ENCODE results near the gene ATRAID.
"Not testable (repeated sequence)": the region's sequence is repeated elsewhere in the genome, so short reads cannot be mapped to it uniquely, and the experiment has no call there.

ATRAID gene

DNA sequence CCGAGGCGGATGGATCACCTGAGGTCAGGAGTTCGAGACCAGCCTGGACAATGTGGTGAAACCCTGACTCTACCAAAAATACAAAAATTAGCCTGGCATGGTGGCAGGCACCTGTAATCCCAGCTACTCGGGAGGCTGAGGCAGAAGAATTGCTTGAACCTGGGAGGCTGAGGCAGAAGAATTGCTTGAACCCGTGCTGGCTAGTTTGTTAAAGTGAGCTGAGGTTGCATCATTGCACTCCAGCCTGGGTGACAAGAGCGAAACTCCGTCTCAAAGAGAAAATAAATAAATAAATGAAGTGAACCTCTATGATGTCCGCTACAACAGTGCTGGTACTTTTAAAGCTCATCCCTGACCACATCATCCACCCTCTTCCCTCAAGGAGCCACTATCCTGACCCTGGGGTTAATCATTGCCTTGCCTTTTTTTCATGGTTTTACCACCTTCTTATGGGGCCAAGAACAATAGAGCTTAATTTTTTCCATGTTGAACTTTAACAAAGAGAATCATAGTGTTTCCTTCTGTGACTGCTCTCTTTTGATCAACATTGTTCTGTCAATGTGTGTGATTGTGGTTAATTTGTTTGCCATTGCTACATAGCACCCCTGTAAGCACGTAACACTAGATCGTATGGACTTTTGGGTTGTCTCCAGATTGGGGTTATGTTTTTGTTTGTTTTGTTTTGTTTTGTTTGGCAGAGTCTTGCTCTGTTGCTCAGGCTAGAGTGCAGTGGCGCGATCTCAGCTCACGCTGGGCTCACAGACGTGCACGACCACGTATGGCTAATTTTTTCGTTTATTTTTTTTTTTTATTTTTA, 17.1 kb upstream of the ATRAID start:
- no peak for DNase-seq

DNA sequence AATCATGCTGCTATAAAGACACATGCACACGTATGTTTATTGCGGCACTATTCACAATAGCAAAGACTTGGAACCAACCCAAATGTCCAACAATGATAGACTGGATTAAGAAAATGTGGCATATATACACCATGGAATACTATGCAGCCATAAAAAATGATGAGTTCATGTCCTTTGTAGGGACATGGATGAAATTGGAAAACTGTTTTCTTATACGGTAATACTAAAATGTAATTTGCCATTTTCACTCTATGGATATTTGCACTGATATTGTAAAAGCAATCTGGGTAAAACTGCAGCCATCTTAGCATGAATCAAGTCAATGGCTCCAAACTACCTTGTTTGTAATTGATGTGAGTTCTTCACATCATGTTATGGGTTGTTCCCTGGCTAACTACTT, 16.0 kb upstream of the ATRAID start:
- not testable (repeated sequence) for DNase-seq

DNA sequence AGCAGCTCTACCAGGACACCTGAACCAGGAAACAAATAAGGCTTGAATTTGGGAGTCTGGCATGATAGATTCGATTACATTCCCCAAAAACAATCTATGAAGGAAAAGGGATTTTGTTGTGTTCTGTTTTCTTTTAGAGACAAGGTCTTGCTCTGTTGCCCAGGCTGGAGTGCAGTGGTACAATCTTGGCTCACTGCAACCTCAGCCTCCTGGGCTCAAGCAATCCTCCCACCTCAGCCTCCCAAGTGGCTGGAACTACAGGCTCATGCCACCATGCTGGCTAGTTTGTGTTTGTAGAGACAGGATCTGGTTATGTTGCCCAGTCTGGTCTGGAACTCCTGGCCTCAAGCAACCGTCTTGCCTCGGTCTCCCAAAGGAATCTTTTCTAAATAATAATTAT, 13.8 kb upstream of the ATRAID start:
- DNase-seq: not testable (repeated sequence)

DNA sequence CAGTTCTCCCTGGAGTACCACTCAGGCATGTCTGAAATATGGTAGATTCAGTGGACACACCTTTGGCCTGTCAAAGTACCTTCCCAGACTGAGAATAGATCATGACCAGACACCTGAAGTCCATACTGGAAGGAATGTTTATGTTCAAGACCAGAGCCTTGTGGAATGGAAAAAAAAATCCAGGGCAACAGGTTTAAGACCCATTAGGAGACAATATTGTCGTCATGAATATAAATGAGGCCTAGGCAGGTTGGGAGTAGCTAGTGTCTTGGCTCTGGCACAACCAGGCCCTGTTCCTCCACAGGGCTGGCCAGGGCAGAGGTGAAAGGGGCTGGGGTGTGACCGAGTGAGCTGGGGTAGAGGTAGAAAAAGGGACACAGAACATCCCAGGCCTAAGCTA, 13.2 kb upstream of the ATRAID start:
- no peak for DNase-seq

DNA sequence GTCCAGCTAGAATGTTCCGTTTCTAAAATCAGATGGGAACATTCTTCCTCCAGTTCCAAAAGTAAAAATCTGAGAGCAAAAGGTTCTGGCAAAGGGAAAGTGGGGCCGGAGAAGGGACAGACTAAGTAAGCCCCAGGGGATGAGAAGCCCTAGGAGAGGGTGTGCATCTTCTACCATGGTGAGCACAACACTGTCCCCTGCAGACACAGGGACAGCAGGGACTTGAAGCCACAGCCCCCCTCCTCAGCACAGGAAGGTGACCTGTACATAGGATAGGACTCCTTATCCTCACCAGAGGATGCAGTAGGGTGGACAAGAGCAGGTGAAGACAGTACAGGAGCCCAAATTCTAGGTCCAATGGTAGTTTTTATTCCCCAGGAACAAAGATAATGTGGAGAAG, 12.6 kb upstream of the ATRAID start:
- no peak for DNase-seq

DNA sequence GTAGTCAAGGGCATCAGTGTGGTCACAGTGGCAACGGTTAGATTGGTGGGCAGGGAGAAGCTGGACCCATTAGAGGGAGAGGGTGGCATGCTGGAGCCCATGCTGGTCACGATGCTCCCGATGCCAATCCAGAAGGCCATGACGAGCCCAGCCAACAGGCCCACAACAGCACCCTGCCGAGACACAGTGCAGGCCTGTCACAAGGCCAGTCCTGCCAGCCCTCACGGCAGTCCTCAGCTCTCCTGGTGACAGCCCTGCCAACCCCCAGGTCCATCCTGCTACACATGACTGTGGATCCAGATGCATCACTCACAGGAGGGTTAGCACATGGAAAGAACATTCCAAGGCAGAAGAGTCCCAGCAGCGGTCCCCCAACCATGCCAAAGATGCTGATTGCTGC, 10.2 kb upstream of the ATRAID start:
- no peak for DNase-seq

DNA sequence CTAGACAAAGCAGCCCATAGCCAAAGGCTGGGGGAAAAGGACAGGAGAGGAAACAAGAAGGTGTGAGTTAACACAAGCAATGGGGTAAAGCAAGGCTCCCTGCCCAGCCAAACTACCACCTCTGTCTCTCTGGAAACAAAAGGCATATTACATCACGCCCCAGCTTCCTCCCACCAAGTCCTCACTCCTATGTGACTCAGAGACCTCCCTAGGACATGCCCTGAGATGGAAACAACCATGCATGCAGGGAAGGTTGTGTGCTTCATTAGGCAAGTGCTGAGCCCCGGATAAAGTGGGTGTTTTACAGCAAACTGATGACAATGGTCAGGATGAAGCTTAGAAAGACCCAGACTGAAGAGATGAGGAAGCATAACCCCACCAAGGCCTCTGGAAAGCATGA, 9.0 kb upstream of the ATRAID start:
- no peak for DNase-seq

DNA sequence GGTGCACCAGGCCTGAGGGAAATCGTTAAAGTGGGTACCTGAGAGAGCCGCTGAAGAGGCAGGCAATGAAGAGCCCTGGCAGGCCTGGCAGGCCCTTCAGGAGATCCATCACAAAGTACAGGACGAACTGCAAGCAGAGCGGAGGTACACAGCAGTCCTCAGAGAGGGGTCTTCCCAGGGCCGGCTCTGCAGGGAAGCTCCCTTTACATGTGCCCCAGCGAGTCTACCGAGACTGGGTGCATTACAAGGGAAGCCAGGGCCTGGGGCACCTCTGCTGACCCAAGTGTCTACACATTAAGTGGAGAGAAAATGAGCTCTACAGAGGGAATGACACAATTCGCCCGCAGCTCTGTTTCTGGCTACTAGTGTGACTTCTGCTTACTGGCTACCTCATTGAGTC, 8.1 kb upstream of the ATRAID start:
- no peak for DNase-seq

DNA sequence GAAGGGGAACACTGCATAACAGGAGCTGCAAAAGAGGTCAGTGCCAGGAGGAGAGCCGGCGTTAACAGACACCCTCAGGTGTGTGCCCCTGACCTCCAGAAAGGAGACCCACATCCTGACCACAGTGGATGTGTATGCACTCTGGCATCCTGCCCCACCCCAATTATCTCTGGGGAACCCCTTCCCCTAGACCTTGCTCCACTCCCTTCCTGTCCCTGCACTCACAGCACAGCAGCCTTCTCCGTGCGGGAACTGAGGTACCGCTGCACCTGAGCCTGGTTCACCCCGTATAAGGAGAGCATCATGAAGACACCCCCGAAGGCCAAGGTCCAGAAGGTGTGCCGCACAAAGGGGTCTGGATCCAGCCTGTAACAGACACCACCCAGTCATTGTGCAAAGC, 7.3 kb upstream of the ATRAID start:
- DNase-seq: no peak

DNA sequence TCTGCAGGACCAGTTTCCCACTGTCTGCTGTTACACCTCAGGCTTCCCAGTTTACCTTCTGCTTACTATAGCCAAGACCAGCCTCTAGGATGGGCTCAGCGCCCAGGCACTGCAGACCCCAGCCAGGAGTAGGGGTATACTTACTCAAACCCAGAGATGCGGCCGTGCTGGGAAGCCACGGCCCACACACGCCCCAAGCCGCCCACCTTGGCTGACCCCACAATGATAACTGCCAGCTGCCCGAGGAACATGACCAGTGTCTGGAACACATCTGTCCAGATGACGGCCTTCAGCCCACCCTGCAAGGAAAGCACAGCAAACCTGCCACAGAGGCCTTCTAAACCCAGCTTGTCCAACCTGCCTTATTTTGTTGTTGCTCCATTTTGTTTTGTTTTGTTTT, 6.6 kb upstream of the ATRAID start:
- no peak for DNase-seq

DNA sequence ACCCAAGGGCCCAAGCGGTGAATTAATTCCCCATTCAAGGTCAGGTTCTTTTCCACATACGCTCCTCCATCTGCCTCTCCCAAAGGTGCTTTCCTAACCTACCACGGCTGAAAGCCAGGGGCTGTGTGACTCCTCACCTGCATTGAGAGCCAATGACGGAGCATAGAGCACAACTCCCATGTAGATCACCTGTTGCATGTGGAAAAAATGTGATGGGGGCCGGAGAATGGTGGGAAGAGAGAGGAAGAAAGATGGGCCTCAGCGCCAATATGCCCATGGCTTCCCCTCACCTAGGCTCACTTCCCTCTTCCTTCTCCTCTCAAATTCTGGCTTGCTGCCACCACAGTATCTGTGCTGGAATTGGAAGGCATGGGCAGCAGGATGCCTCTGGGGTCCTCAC, 5.5 kb upstream of the ATRAID start:
- no peak for DNase-seq

DNA sequence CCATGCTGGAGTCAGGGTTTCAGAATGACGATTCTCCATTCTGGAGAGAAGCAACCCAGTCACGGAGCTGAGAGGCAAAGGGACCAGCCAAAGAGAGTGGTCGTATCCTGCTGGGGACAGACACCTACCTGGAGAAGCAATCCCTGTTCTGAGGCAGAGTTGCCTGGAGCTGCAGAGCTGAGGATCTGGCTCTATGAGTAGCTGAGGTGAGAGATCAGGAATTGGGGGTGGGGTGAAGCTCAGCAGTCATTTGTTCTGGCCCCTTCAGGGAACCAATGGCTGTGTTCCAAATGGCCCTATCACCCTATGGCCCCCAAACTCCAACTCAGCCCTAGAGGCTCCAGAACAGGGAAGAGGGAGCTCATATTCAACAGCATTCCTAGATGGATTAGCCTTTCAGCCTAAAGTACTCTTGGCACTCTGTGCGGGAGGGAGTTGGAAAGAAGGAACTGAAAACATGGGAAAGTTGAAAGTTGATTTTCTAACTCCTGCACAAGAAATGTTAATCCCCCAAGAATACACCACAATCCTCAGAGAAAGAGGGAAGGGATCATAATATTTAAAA, 3.3 kb upstream of the ATRAID start:
- no peak for DNase-seq

DNA sequence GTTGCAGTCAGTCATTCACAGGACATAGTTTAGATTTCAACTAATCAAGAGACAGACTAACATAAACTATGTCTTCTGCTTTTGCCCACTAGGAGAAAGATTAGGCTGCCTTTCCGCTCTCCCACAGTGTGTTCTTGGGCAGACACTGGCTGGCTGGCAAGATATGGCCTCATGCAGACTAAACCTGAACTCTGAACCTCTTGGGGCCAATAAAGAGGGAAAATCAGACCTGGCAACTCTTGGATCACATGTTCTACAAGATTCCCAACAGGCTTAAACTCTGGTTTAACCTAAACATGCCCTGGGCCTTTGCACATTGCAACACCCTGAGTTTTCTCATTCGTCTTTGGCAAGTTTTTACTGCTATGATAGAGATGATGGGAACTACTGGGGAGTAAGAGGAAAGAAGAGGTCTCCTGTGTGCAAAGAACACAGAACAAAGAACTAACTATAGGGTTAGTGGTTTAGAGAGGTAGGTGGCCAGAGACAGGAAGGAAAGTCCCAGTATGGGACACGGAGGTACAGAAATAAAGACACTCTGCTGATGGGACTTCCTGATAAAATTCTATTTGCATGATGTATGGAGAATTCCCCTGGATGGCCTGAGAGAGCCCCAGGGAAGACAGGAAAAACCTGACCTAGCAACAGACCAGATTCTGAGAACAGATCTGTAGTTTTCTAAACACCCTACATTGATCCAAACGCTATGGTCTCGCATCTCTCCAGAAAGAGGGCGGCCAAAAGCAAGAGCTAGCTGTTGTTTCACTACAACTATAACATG, 2.0 kb upstream of the ATRAID start:
- no peak for DNase-seq

DNA sequence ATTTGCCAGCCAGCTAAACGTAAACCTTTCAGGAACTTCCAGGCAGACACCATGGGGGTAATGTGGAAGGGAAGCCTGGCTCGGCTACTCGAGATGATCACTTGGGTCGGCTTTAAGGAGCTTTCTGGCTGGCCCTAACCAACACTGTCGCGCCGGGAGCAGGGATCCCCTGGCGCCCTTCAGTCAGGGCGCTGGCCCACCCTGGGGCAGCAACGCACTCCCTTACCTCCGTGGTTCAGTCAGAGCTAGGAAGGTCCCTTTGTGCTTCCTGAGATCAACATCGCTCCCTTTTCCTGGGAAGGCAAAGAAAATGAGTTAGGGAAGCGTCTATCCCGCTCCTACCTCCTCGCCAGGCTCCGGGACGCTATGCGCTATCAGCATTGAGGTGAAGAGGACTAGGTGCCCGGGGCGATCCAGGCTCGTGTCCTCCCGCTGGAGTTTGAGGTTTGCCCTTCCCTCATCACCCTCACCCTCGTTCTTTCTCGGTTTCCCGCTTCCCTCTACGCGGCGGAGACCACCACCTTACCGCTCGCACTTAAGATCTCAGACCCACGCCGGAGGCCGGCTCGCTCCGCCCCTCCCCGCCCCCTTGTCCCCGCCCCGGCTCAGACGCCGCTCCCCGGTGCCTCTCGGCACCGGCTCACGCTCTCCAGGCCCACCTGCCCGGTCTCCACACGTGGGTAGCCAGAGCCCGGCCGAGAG, 449 bp upstream of the ATRAID start:
- no peak for DNase-seq

DNA sequence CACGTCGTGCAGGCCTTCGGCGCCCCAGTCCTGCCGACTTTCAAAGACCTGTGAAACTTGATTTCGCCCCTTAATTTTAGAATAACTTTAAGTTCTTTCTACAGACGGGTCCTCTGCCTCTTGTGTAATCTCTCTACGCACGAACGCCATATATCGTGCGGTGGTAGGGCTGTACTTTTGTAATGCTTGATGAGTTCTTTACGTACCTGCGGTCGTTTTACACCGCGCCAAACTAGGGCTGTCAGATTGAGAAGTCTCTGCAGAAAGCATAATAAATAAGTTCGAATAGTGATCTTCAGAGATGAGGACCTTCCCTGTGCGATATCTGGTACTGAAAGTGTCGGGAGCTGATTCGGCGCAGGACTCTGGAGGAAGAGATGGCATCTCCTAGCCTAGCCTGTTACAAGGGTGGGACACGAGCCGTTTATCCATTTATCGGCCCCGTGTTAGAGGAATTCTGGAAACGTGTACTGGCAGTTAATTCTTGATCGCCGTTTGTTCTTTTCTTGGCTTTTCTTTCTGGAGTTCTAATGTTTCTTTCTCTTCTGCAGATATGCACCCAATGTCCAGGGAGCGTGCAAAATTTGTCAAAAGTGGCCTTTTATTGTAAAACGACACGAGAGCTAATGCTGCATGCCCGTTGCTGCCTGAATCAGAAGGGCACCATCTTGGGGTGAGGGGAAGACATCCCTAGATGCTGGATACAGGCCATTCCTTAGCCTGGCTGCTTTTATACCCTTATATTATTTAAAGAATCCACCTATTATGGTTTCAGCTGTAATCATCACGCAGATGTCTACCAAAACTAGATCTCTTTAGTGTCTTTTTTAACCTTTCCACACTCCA, 1.0 kb downstream of the ATRAID start:
- DNase-seq: no peak

DNA sequence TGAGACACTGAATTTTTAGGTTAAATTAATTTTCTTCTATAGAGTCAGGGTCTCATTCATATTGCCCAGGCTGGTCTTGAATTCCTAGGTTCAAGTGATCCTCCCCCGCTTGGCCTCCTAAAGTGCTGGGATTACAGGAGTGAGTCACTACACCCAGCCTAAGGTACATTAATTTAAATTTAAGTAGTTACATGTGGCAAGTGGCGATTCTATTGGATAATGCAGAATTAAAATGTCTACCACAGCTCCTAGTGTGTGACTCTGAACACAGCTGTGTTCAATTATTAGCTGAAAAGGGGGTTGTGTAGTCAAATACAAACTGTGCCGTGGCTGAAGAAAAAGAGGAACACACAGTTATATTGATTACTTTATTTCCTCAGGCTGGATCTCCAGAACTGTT, 3.1 kb downstream of the ATRAID start:
- no peak for DNase-seq

DNA sequence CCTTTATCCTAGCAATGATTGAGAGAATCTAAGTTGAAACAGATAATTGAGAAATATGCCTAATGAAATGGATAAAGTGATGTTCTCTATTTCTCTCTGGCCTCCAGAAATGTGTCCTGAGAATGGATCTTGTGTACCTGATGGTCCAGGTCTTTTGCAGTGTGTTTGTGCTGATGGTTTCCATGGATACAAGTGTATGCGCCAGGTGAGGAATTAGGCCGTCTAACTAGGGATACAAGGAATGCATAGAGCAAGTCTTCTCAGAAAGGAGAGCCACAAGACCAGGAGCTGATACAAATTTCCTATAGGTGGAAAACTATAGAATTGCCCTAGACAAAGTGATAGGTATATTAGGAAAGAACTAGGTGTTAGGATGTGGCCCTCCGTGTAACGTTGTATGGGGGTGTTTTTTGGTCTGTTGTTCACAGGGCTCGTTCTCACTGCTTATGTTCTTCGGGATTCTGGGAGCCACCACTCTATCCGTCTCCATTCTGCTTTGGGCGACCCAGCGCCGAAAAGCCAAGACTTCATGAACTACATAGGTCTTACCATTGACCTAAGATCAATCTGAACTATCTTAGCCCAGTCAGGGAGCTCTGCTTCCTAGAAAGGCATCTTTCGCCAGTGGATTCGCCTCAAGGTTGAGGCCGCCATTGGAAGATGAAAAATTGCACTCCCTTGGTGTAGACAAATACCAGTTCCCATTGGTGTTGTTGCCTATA, 4.7 kb downstream of the ATRAID start:
- no peak for DNase-seq

DNA sequence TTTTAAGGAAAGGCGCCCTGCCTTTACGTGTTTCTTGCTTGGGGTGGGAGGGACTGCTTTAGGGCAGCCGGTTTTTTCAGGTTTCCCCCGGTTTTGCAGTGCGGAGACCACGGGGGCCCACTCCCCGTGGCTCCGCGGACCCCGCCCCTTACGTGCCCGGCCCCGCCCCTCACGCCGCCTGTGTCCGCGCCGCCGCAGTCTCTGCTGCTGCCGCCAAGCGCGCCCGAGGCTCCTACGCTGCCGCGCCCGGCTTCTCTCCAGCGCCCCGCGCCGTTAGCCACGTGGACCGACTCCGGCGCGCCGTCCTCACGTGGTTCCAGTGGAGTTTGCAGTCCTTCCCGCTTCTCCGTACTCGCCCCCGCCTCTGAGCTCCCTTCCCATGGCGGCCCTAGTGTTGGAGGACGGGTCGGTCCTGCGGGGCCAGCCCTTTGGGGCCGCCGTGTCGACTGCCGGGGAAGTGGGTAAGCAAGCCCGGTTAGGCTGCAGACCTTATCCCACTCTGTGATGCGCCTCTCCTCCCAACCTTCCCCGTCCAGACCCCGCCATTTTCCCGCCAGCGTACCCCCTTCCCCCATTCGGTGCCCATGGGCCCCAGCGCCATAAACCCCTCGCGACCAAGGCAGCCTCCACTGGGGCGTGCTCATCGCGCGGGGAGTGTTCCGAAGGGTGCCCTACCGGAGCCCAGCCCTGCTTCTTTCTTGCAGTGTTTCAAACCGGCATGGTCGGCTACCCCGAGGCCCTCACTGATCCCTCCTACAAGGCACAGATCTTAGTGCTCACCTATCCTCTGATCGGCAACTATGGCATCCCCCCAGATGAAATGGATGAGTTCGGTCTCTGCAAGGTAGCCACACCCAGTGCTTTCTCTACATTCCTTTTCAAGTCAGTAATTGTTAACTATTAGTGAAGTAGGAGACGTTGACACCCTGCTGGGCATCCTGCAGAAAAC, 5.6 kb downstream of the ATRAID start, which contains the start of gene CAD:
CAD (plus strand) TSS at position 197 of the 949 bp plus-strand sequence; CDS start at position 380, 183 bp downstream.
- peak; percentile 74 for DNase-seq

DNA sequence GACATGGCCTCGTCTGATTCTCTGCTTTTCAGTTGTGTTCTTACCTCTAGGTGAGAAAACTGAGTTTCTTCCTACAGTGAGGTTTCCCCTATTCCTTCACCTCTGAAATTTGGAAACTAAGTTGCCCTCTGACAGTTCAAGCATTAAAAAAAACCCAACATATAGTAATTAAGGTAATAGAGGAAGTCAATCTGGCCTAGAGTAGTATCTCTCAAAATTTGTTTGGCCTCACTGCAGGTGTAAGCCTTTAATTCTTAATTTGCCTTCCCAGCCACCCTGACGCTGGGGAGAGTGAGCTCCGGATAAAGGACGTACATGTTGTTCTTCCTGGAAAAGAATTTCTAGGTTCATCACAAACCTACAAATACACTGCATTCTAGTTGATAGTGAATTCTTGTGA, 6.8 kb downstream of the ATRAID start:
- DNase-seq: no peak

DNA sequence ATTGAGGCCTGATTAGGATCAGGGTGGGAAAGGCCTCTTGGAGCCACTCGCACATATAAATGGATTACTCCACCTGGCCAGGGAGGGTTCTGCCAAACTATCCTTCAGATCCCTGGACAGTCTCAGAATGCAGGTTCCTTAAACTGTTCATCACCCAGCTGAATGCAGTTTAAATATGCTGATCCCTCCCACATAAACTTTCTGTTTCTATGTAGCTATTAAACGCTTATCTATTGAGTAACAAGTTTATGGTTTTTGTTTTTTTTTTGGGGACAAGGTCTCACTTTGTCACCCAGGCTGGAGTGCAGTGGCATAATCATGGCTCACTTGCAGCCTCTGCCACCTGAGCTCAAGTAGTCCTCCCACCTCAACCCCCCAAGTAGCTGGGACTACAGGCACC, 7.2 kb downstream of the ATRAID start:
- no peak for DNase-seq

DNA sequence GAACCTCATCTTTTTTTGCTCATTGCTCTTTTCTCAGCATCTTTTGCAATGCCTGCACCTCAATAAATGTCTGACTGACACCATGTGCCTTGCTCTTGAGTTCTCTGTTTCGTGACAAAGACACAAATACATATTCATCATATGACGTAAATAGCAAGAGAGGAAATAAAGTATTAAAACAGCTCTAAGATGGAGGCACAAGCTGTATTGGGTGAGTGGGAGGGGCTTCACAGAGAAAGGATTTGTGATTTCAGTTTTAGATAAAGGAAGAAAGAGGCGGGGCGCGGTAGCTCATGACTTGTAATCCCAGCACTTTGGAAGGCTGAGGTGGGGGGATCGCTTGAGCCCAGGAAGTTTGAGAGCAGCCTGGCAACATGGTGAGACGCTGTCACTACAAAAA, 8.2 kb downstream of the ATRAID start:
- DNase-seq: no peak

Data from activated CD4-positive, alpha-beta T cell treated with anti-CD3 and anti-CD28 coated beads for 1 hour (primary cell).